B cell (primary cell): ENCODE data around the gene SMIM41. TPM values are rescaled to one million over a fixed set of nuclear protein-coding genes. Genes with fewer than 3 reads are reported as not detected.

Experiments
- ATAC-seq: fragments of 200-7000 bp; cut with Tn5 transposase; one replicate; pipeline ENCODE4 v1.10.0; 2021; ENCODE audit warnings: low read depth, mild to moderate bottlenecking, moderate number of reproducible peaks, moderate library complexity
- CTCF ChIA-PET: fragments of 350-600 bp; sonication (Branson Sonifier 250); formaldehyde crosslinking; loops from one replicate; lab custom pipeline; 2021; ENCODE audit warnings: antibody characterized with exemption, inconsistent platforms; lab: Charles Lee
- POLR2A ChIA-PET: fragments of 350-600 bp; sonication (Branson Sonifier 250); formaldehyde crosslinking; loops from one replicate; lab custom pipeline; 2021; ENCODE audit warnings: antibody characterized with exemption; lab: Charles Lee
- DNase-seq: peaks from one replicate; pipeline ENCODE4 v3.0.0; 2013
- H2AFZ ChIP-seq: 2 replicates; pipeline ENCODE4 v1.6.1; 2012; ENCODE audit warnings: mild to moderate bottlenecking, low read depth, low read length; ENCODE audit not compliant: insufficient read depth, poor library complexity, severe bottlenecking
- H3K27ac ChIP-seq, 2 donors: 1 replicate in 1 of 2; 2 replicates in 1 of 2; pipeline ENCODE4 v1.5.1; 2012 to 2013; ENCODE audit warnings: low read length in 2 of 2, mild to moderate bottlenecking in 2 of 2, moderate library complexity in 1 of 2
- H3K27me3 ChIP-seq, 4 experiments: fragments of 200-600 bp in 1 of 4; sonication (generic) in 1 of 4; replicated peaks in 1 of 4; 1 replicate in 2 of 4; 2 replicates in 2 of 4; pipeline versions ENCODE4 v1.6.1 to v1.7.0; 2013 to 2016; ENCODE audit warnings: low read length in 3 of 4, mild to moderate bottlenecking in 2 of 4, mixed read lengths in 1 of 4, moderate library complexity in 1 of 4; ENCODE audit not compliant: insufficient read depth in 4 of 4, control insufficient read depth in 3 of 4; ENCODE audit errors: control extremely low read depth in 1 of 4
- H3K36me3 ChIP-seq, 2 experiments: replicated peaks in 1 of 2; 1 replicate in 1 of 2; 2 replicates in 1 of 2; pipeline versions ENCODE4 v1.6.1 to v1.7.1; 2013; ENCODE audit warnings: low read length in 1 of 2; ENCODE audit not compliant: insufficient read depth in 2 of 2, control insufficient read depth in 1 of 2; ENCODE audit errors: control extremely low read depth in 1 of 2, extremely low read depth in 1 of 2
- H3K4me1 ChIP-seq, 2 donors: fragments of 200-600 bp in 1 of 2; sonication (generic) in 1 of 2; 1 replicate in 1 of 2; 2 replicates in 1 of 2; pipeline versions ENCODE4 v1.5.1 to v1.6.1; 2013 to 2017; ENCODE audit warnings: low read length in 2 of 2; ENCODE audit not compliant: control insufficient read depth in 2 of 2, insufficient read depth in 2 of 2
- H3K4me2 ChIP-seq: replicated peaks from 2 replicates; pipeline ENCODE3; 2012; ENCODE audit warnings: mild to moderate bottlenecking, low read depth, low read length; ENCODE audit not compliant: poor library complexity, severe bottlenecking
- H3K4me3 ChIP-seq, 5 experiments: fragments of 200-600 bp in 1 of 5; sonication (generic) in 1 of 5; 1 replicate in 3 of 5; 2 replicates in 2 of 5; pipeline versions ENCODE4 v1.5.1 to v1.7.0; 2011 to 2016; ENCODE audit warnings: low read length in 4 of 5, mild to moderate bottlenecking in 4 of 5, low read depth in 2 of 5, control low read depth in 1 of 5, moderate library complexity in 1 of 5; ENCODE audit not compliant: insufficient read depth in 1 of 5; ENCODE audit errors: control extremely low read depth in 1 of 5, extremely low read depth in 1 of 5
- H3K79me2 ChIP-seq: fragments of 200-600 bp; sonication (generic); one replicate; pipeline ENCODE4 v1.6.0; 2016; ENCODE audit warnings: low read length; ENCODE audit not compliant: control insufficient read depth, insufficient read depth
- H3K9ac ChIP-seq: fragments of 200-600 bp; sonication (generic); 2 replicates; pipeline ENCODE4 v1.6.1; 2017; ENCODE audit warnings: mild to moderate bottlenecking, low read length, moderate library complexity
- H3K9me3 ChIP-seq, 3 donors: one replicate each; pipeline versions ENCODE4 v1.6.1 to v1.7.1; 2013; ENCODE audit warnings: low read length in 2 of 3; ENCODE audit not compliant: control insufficient read depth in 2 of 3, insufficient read depth in 1 of 3; ENCODE audit errors: control extremely low read depth in 1 of 3
- H4K20me1 ChIP-seq: 2 replicates; pipeline ENCODE4 v1.6.0; 2012; ENCODE audit warnings: mild to moderate bottlenecking, low read length; ENCODE audit not compliant: insufficient read depth, control insufficient read depth, poor library complexity, severe bottlenecking
- H3K27ac Mint-ChIP-seq: one replicate; pipeline ENCODE4 v1.8.0; 2021; ENCODE audit warnings: mixed read lengths
- H3K27me3 Mint-ChIP-seq: one replicate; pipeline ENCODE4 v1.8.0; 2021; ENCODE audit warnings: mixed read lengths
- H3K4me1 Mint-ChIP-seq: one replicate; pipeline ENCODE4 v1.8.0; 2021; ENCODE audit warnings: mixed read lengths
- H3K4me3 Mint-ChIP-seq: one replicate; pipeline ENCODE4 v1.8.0; 2021; ENCODE audit warnings: mixed read lengths
- H3K9me3 Mint-ChIP-seq: one replicate; pipeline ENCODE4 v1.8.0; 2022; ENCODE audit warnings: mixed read lengths; ENCODE audit not compliant: insufficient read depth
- EZH2 ChIP-seq: IDR thresholded peaks from 2 replicates; pipeline ENCODE4 v1.6.1; 2012; ENCODE audit warnings: borderline replicate concordance, low read depth, mild to moderate bottlenecking, moderate library complexity, low read length; ENCODE audit not compliant: insufficient read depth, poor library complexity, severe bottlenecking
- WGBS: methylation state at CpG from one replicate; pipeline ENCODE4 v1.1.5; 2013; ENCODE audit warnings: missing lambda C conversion rate; ENCODE audit not compliant: insufficient coverage; 5-methylcytosine and 5-hydroxymethylcytosine counted together
- intact Hi-C: fragments of 100-400 bp; cut with micrococcal nuclease; formaldehyde crosslinking; loops from one replicate; pipeline ENCODE4 v1.10.0; 2022
- polyA plus RNA-seq: library from polyadenylated mRNA; depleted of rRNA; stranded (reverse); fragments of >200 nt; gene quantifications from 2 replicates; pipeline ENCODE4 v1.2.3, GENCODE V29; 2012
- total RNA-seq, 2 donors: library from RNA; stranded (reverse); fragments of 120-200 nt in 1 of 2; gene quantifications; 1 replicate in 1 of 2; 2 replicates in 1 of 2; pipeline versions ENCODE4 v1.2.3 to v1.2.4, GENCODE V29; 2013 to 2022
- TF ChIP-seq, protein P1 (sequence below): fragments of 200-600 bp; IDR thresholded peaks from one replicate; pipeline ENCODE4 v1.8.0; 2022; ENCODE audit warnings: antibody characterized with exemption, mild to moderate bottlenecking

The SMIM41 gene
- total and polyA plus RNA-seq, 2 donors (not counting 1 experiment from before 2014, with no cell fraction given): 0.12 TPM; not detected in 1

DNA sequence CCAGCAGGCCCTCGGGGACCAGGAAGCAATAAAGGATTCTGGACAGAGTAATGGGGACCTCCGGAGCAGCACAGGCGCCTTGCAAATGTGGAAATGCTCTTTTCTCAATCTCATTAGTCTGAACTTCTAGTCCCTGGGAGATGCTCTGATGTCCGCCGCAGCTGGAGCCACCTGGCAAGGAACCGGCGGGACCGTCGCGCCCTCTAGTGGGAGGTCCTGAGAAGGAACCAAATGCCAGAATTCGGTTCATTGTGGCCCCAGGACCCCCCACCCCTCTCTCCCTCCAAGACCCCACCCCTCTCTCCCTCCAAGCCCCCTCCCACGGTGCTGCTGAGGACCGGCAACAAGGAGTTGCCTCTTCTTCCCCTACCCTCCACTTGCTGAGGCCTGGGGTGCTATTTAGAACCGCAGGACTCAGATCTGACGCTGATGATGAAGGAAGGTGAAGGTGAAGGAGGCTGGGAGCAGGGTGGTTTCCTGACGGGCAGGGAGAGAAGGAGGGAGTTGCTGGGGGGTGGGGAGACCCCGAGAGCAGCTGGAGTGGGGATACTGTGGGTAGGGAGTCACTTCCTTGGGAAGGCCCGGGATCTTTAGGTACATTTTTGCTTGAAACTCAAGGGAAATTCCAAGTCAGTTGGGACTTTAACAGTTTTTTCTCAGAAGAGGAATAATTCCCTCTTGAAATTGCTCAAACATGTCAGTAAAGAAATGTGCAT is 42.5 kb downstream of the SMIM41 start:
- no peak overlapping the region for H3K4me3 ChIP-seq
- ATAC-seq (no peak), DNase-seq (peak; percentile 73)
- peak overlapping the region; percentile 24 for H3K4me2 ChIP-seq
- no peaks in the 10 kb centered on the region for H3K9me3 ChIP-seq
- no peak overlapping the region for H3K9ac ChIP-seq
- POLR2A ChIA-PET: interaction anchor here (0.6 to 0.9 kb wide), 2 partner anchors 28 to 97 kb away, joined by 3 to 5 read pairs; no protein-coding TSS in a partner anchor
- peaks cover 10% of the 10 kb centered on the region for H3K27me3 Mint-ChIP-seq
- peak overlapping the region; percentile 74 for H3K27ac Mint-ChIP-seq
- 12% methylated on average over 14 of the region's 18 CpGs for WGBS
- no peaks in the 10 kb centered on the region for H3K36me3 ChIP-seq
- peaks cover 25 to 36% of the 10 kb centered on the region in 2 donors for H3K4me1 ChIP-seq
- peaks cover 38% of the 10 kb centered on the region for H3K4me1 Mint-ChIP-seq
- H3K27me3 ChIP-seq: peaks cover 0 to 28% (median 8%) of the 10 kb centered on the region in 4 experiments
- H3K79me2 ChIP-seq: no peaks in the 10 kb centered on the region
- intact Hi-C loops: no loop called here
- no peaks in the 10 kb centered on the region for H3K9me3 Mint-ChIP-seq
- CTCF ChIA-PET: interaction anchor here (0.6 to 11.3 kb wide), 12 partner anchors 17 to 128 kb away, joined by 3 to 407 read pairs (median 4); no protein-coding TSS in a partner anchor
- no peak overlapping the region for H2AFZ ChIP-seq
- TF ChIP-seq, protein P1, sequence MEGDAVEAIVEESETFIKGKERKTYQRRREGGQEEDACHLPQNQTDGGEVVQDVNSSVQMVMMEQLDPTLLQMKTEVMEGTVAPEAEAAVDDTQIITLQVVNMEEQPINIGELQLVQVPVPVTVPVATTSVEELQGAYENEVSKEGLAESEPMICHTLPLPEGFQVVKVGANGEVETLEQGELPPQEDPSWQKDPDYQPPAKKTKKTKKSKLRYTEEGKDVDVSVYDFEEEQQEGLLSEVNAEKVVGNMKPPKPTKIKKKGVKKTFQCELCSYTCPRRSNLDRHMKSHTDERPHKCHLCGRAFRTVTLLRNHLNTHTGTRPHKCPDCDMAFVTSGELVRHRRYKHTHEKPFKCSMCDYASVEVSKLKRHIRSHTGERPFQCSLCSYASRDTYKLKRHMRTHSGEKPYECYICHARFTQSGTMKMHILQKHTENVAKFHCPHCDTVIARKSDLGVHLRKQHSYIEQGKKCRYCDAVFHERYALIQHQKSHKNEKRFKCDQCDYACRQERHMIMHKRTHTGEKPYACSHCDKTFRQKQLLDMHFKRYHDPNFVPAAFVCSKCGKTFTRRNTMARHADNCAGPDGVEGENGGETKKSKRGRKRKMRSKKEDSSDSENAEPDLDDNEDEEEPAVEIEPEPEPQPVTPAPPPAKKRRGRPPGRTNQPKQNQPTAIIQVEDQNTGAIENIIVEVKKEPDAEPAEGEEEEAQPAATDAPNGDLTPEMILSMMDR: peak; percentile 87
- TF ChIP-seq EZH2: no peak
- H3K4me3 Mint-ChIP-seq: no peak overlapping the region
- H4K20me1 ChIP-seq: no peaks in the 10 kb centered on the region
- H3K27ac ChIP-seq: no peak overlapping the region

DNA sequence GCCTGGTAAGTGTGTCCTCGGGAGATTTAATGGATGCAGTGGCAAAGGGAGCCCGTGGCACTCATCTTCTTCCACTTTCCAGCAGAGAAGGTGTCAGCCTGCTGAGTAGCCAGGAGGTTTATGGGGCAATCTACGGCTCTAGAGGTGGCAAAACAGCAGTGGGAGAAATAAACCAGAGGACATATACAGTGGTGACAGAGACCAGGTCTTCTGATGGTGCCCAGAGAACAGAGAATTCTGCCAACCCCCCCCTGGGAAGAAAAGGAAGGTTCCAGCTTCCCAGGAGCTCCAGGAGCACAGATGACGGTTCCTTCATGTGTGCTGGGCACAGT is 43.0 kb downstream of the SMIM41 start:
- H3K9me3 ChIP-seq: no peaks in the 10 kb centered on the region
- H3K79me2 ChIP-seq: no peaks in the 10 kb centered on the region
- H3K4me3 ChIP-seq: no peak overlapping the region
- WGBS: 67% methylated on average over 1 of the region's 4 CpGs
- intact Hi-C loops: no loop called here
- no peak overlapping the region for H3K27ac ChIP-seq
- H2AFZ ChIP-seq: no peak overlapping the region
- peaks cover 35% of the 10 kb centered on the region for H3K4me1 Mint-ChIP-seq
- no peak overlapping the region for H3K9ac ChIP-seq
- ATAC-seq (no peak), DNase-seq (no peak)
- peak overlapping the region; percentile 26 for H3K27ac Mint-ChIP-seq
- no peaks in the 10 kb centered on the region for H3K36me3 ChIP-seq
- no peak overlapping the region for H3K4me3 Mint-ChIP-seq
- H3K9me3 Mint-ChIP-seq: no peaks in the 10 kb centered on the region
- ChIA-PET POLR2A (no interaction called here), CTCF (interaction anchor here (0.6 to 11.3 kb wide), 5 partner anchors 38 to 1597 kb away, joined by 3 to 407 read pairs (median 5); no protein-coding TSS in a partner anchor)
- H4K20me1 ChIP-seq: no peaks in the 10 kb centered on the region
- TF ChIP-seq, protein P1: no peak
- TF ChIP-seq EZH2: no peak
- H3K4me2 ChIP-seq: no peak overlapping the region
- H3K27me3 Mint-ChIP-seq: peaks cover 16% of the 10 kb centered on the region
- peaks cover 25 to 36% of the 10 kb centered on the region in 2 donors for H3K4me1 ChIP-seq
- peaks cover 0 to 31% (median 9%) of the 10 kb centered on the region in 4 experiments for H3K27me3 ChIP-seq
